ENCODE results near the gene RBM11.

DNA sequence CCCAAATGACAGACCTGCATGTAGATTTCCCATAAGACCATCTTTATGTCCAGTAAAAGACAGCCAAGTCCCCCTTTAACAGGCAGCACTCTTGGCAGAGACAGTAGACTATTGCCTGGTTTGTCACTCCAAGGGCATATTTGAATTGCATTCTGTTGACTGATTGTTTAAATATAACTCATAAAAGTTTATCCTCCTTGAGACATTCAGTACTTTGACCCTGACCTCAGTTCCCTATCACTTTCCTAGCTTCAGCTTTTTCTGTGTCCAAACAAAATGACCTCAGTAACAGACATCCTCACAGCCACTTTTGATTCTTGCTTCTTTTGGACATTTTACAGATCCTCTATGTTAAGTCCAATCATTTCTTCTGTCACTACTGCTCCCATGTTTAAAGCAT is 51.1 kb downstream of the RBM11 start:
- TF ChIP-seq, protein P1, sequence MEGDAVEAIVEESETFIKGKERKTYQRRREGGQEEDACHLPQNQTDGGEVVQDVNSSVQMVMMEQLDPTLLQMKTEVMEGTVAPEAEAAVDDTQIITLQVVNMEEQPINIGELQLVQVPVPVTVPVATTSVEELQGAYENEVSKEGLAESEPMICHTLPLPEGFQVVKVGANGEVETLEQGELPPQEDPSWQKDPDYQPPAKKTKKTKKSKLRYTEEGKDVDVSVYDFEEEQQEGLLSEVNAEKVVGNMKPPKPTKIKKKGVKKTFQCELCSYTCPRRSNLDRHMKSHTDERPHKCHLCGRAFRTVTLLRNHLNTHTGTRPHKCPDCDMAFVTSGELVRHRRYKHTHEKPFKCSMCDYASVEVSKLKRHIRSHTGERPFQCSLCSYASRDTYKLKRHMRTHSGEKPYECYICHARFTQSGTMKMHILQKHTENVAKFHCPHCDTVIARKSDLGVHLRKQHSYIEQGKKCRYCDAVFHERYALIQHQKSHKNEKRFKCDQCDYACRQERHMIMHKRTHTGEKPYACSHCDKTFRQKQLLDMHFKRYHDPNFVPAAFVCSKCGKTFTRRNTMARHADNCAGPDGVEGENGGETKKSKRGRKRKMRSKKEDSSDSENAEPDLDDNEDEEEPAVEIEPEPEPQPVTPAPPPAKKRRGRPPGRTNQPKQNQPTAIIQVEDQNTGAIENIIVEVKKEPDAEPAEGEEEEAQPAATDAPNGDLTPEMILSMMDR (IDR thresholded peaks at IDR 0.05), result no peak
- TF ChIP-seq POLR2A (IDR thresholded peaks at IDR 0.05), result no peak

Data from thyroid gland (tissue), 4 donors.